NCI-H2081 (cell line): ENCODE results near the gene CELF1.

ENCODE experiments used
- DNase-seq, 2 experiments: peaks; one replicate each; lab custom pipeline; 2025; lab: John Stamatoyannopoulos, UW

CELF1 gene

GRCh38 chr11:47552566-47553405 lies at the start of gene CELF1:
Gene CELF1, minus strand, starts transcription at chr11:47553132. Its CDS starts 53,609 bp downstream, at chr11:47499523.
- DNase-seq, result peak; percentile 96

- DNase-seq, result no peak
Observed at GRCh38 chr11:47599902-47600301, 47.0 kb upstream of the CELF1 start.

- no peak for DNase-seq
Observed at GRCh38 chr11:47595967-47596366, 43.0 kb upstream of the CELF1 start.

- no peak for DNase-seq
Observed at GRCh38 chr11:47595029-47595428, 42.1 kb upstream of the CELF1 start.

GRCh38 chr11:47593934-47594855 lies 41.3 kb upstream of the CELF1 start, which contains the start of gene C1QTNF4:
Gene C1QTNF4, minus strand, starts transcription at chr11:47594411. Its CDS starts 3,601 bp downstream, at chr11:47590810.
- no peak for DNase-seq

GRCh38 chr11:47593492-47593933 lies 40.6 kb upstream of the CELF1 start:
- DNase-seq, result no peak

- DNase-seq, result no peak
Observed at GRCh38 chr11:47592970-47593369, 40.0 kb upstream of the CELF1 start.

GRCh38 chr11:47592251-47592650 lies 39.3 kb upstream of the CELF1 start:
- DNase-seq, result no peak

GRCh38 chr11:47591764-47592163 lies 38.8 kb upstream of the CELF1 start:
- DNase-seq, result no peak

GRCh38 chr11:47589977-47590861 lies 37.3 kb upstream of the CELF1 start:
- DNase-seq, result no peak

- no peak for DNase-seq
Observed at GRCh38 chr11:47589584-47589976, 36.6 kb upstream of the CELF1 start.

GRCh38 chr11:47589118-47589517 lies 36.2 kb upstream of the CELF1 start:
- DNase-seq, result no peak

GRCh38 chr11:47587723-47588326 lies 34.9 kb upstream of the CELF1 start:
- no peak for DNase-seq

- DNase-seq, result no peak
Observed at GRCh38 chr11:47587039-47587716, 34.2 kb upstream of the CELF1 start.

- no peak for DNase-seq
Observed at GRCh38 chr11:47586098-47586855, 33.3 kb upstream of the CELF1 start, which contains the start of gene FAM180B. Gene FAM180B, plus strand, starts transcription at chr11:47586678. Its CDS starts 91 bp downstream, at chr11:47586769.

GRCh38 chr11:47583844-47584243 lies 30.9 kb upstream of the CELF1 start:
- DNase-seq, result no peak

- DNase-seq, result peak; percentile 89 to 94
Observed at GRCh38 chr11:47578524-47579494, 25.9 kb upstream of the CELF1 start, which contains the start of the genes KBTBD4 and NDUFS3. Gene KBTBD4, minus strand, starts transcription at chr11:47578970. Its CDS starts 19 bp downstream, at chr11:47578951. Gene NDUFS3, plus strand, starts transcription at chr11:47579074. Its CDS starts 18 bp downstream, at chr11:47579092.

- DNase-seq, result no peak
Observed at GRCh38 chr11:47577460-47578041, 24.6 kb upstream of the CELF1 start.
